Sigmoid colon (tissue), 7 donors: Measurements from ENCODE around the gene TOPBP1. TPM values are rescaled to one million over a fixed set of nuclear protein-coding genes. Genes with fewer than 3 reads are reported as not detected.

ENCODE experiments used
- DNase-seq: peaks from one replicate; pipeline ENCODE4 v3.0.0-alpha.2; 2019
- H3K27ac ChIP-seq, 4 donors: fragments of 200-600 bp; sonication (generic); one replicate each; pipeline ENCODE4 v1.5.1; 2016 to 2019; ENCODE audit warnings: mild to moderate bottlenecking in 1 of 4
- H3K27me3 ChIP-seq, 3 donors: fragments of 200-600 bp; sonication (generic); one replicate each; pipeline ENCODE4 v1.5.1; 2019; ENCODE audit warnings: mild to moderate bottlenecking in 1 of 3
- H3K36me3 ChIP-seq, 4 donors: fragments of 200-600 bp; sonication (generic); one replicate each; pipeline ENCODE4 v1.5.1; 2016 to 2019
- H3K4me1 ChIP-seq, 4 donors: fragments of 200-600 bp; sonication (generic); one replicate each; pipeline ENCODE4 v1.5.1; 2017 to 2019
- H3K4me3 ChIP-seq, 4 donors: fragments of 200-600 bp; sonication (generic); one replicate each; pipeline ENCODE4 v1.5.1; 2017 to 2019; ENCODE audit warnings: mild to moderate bottlenecking in 2 of 4, moderate library complexity in 1 of 4
- H3K9me3 ChIP-seq, 4 donors: fragments of 200-600 bp in 3 of 4; sonication (generic) in 3 of 4; one replicate each; pipeline versions ENCODE4 v1.5.1 to v1.6.1; 2013 to 2019
- CTCF ChIP-seq, 4 experiments: fragments of 450-650 bp in 3 of 4; fragments of 200-600 bp in 1 of 4; IDR thresholded peaks; one replicate each; pipeline ENCODE4 v1.5.1; 2016 to 2019; ENCODE audit warnings: antibody characterized with exemption in 4 of 4, mild to moderate bottlenecking in 3 of 4, moderate library complexity in 2 of 4
- EP300 ChIP-seq, 4 donors: sonication (generic); formaldehyde crosslinking; IDR thresholded peaks; one replicate each; pipeline ENCODE4 v1.6.1; 2017; ENCODE audit warnings: antibody characterized with exemption in 4 of 4
- POLR2A ChIP-seq, 2 donors: fragments of 450-650 bp; IDR thresholded peaks; one replicate each; pipeline ENCODE4 v1.6.1; 2016; ENCODE audit warnings: antibody characterized with exemption in 2 of 2, mild to moderate bottlenecking in 2 of 2, moderate library complexity in 2 of 2
- POLR2AphosphoS5 ChIP-seq, 4 donors: sonication (generic); formaldehyde crosslinking; IDR thresholded peaks; one replicate each; pipeline ENCODE4 v1.6.1; 2017; ENCODE audit warnings: antibody characterized with exemption in 4 of 4
- WGBS, 2 donors: extraction: QIAGEN DNeasy Blood & Tissue Kit; methylation state at CpG; one replicate each; pipeline ENCODE4 v1.1.7; 2013; 5-methylcytosine and 5-hydroxymethylcytosine counted together
- intact Hi-C: fragments of 100-400 bp; cut with DNase I; formaldehyde crosslinking; loops from one replicate; pipeline ENCODE4 v1.15.1; 2023
- polyA plus RNA-seq, 3 donors: library from polyadenylated mRNA; stranded (reverse); fragments of 200-250 nt; gene quantifications; one replicate each; pipeline ENCODE4 v1.2.3, GENCODE V29; 2013
- total RNA-seq, 4 donors: library from RNA; depleted of rRNA; stranded (reverse); fragments of >200 nt; gene quantifications; one replicate each; pipeline ENCODE4 v1.1.0, GENCODE V29; 2016
- donor health status: healthy with polysubstance abuse.
- donor health status: Bipolar disorder and iron deficiency.
- donor health status: healthy.

Gene TOPBP1
- total and polyA plus RNA-seq, 7 donors, result 4.8 to 30.2 (median 15.9) TPM

- peaks cover 15 to 96% (median 21%) of the 10 kb centered on the region in 4 donors for H3K36me3 ChIP-seq
- DNase-seq, result no peak
- H3K4me1 ChIP-seq, result no peaks in the 10 kb centered on the region
- no peak overlapping the region for H3K27ac ChIP-seq
- TF ChIP-seq POLR2A (IDR thresholded peaks at IDR 0.05), result no peak
- no peak for TF ChIP-seq CTCF (IDR thresholded peaks at IDR 0.05)
- no peak for TF ChIP-seq EP300 (IDR thresholded peaks at IDR 0.05)
- no peak for TF ChIP-seq POLR2AphosphoS5 (IDR thresholded peaks at IDR 0.05)
- H3K4me3 ChIP-seq, result no peak overlapping the region
- 92 to 94% methylated on average over 13 of the region's 13 CpGs for WGBS, 2 donors
- H3K9me3 ChIP-seq, result no peaks in the 10 kb centered on the region
- intact Hi-C loops, result no loop called here
- H3K27me3 ChIP-seq, result no peaks in the 10 kb centered on the region
These were observed 41.5 kb downstream of the TOPBP1 start for GRCh38 chr3:133620066-133620784.

GRCh38 chr3:133611534-133611933 lies 50.2 kb downstream of the TOPBP1 start:
- 96 to 97% methylated on average over 2 of the region's 2 CpGs for WGBS, 2 donors
- H3K4me3 ChIP-seq, result no peak overlapping the region
- intact Hi-C loops, result no loop called here
- no peaks in the 10 kb centered on the region for H3K9me3 ChIP-seq
- no peak for DNase-seq
- TF ChIP-seq POLR2A (IDR thresholded peaks at IDR 0.05), result no peak
- TF ChIP-seq CTCF (IDR thresholded peaks at IDR 0.05), result no peak
- TF ChIP-seq POLR2AphosphoS5 (IDR thresholded peaks at IDR 0.05), result no peak
- no peak for TF ChIP-seq EP300 (IDR thresholded peaks at IDR 0.05)
- H3K27me3 ChIP-seq, result no peaks in the 10 kb centered on the region
- H3K4me1 ChIP-seq, result no peaks in the 10 kb centered on the region
- no peak overlapping the region for H3K27ac ChIP-seq
- peaks cover 9 to 84% (median 28%) of the 10 kb centered on the region in 4 donors for H3K36me3 ChIP-seq

GRCh38 chr3:133610031-133610430 lies 51.7 kb downstream of the TOPBP1 start:
- DNase-seq, result no peak
- no peak for TF ChIP-seq CTCF (IDR thresholded peaks at IDR 0.05)
- Histone ChIP-seq H3K4me3 (no peak overlapping the region), H3K27me3 (no peaks in the 10 kb centered on the region), H3K36me3 (peaks cover 9 to 74% (median 22%) of the 10 kb centered on the region in 4 donors), H3K27ac (no peak overlapping the region), H3K4me1 (no peaks in the 10 kb centered on the region), H3K9me3 (no peaks in the 10 kb centered on the region)
- intact Hi-C loops, result no loop called here

GRCh38 chr3:133608388-133608787 lies 53.4 kb downstream of the TOPBP1 start:
- H3K27me3 ChIP-seq, result no peaks in the 10 kb centered on the region
- H3K9me3 ChIP-seq, result no peaks in the 10 kb centered on the region
- H3K27ac ChIP-seq, result no peak overlapping the region
- WGBS, 2 donors, result 65 to 85% methylated on average over 2 of the region's 2 CpGs
- DNase-seq, result no peak
- no peaks in the 10 kb centered on the region for H3K4me1 ChIP-seq
- peaks cover 9 to 85% (median 22%) of the 10 kb centered on the region in 4 donors for H3K36me3 ChIP-seq
- intact Hi-C loops, result no loop called here
- H3K4me3 ChIP-seq, result no peak overlapping the region
- TF ChIP-seq POLR2AphosphoS5 (IDR thresholded peaks at IDR 0.05), result no peak
- TF ChIP-seq CTCF (IDR thresholded peaks at IDR 0.05), result no peak
- TF ChIP-seq EP300 (IDR thresholded peaks at IDR 0.05), result no peak
- no peak for TF ChIP-seq POLR2A (IDR thresholded peaks at IDR 0.05)

- Histone ChIP-seq H3K4me3 (no peak overlapping the region), H3K36me3 (peaks cover 9 to 80% (median 22%) of the 10 kb centered on the region in 4 donors), H3K27ac (no peak overlapping the region), H3K9me3 (no peaks in the 10 kb centered on the region), H3K27me3 (no peaks in the 10 kb centered on the region), H3K4me1 (no peaks in the 10 kb centered on the region)
- no peak for TF ChIP-seq EP300 (IDR thresholded peaks at IDR 0.05)
- no peak for TF ChIP-seq POLR2AphosphoS5 (IDR thresholded peaks at IDR 0.05)
- no peak for TF ChIP-seq CTCF (IDR thresholded peaks at IDR 0.05)
- TF ChIP-seq POLR2A (IDR thresholded peaks at IDR 0.05), result no peak
- intact Hi-C loops, result no loop called here
- WGBS, 2 donors, result 96 to 97% methylated on average over 1 of the region's 1 CpG
- no peak for DNase-seq
These were observed 53.9 kb downstream of the TOPBP1 start for GRCh38 chr3:133607816-133608215.
